HepG2 (cell line): ENCODE data around the gene VPS13C. TPM values are rescaled to one million over a fixed set of nuclear protein-coding genes. Genes with fewer than 3 reads are reported as not detected.

ENCODE experiments used
- ATAC-seq: fragments of 200-7000 bp; cut with Tn5 transposase; 3 replicates; pipeline ENCODE4 v1.9.1; 2020; ENCODE audit warnings: mild to moderate bottlenecking, moderate library complexity
- BruUV-seq: library from RNA; stranded (reverse); fragments of 400-500 nt; replicated peaks from 2 replicates; lab custom pipeline; 2021; lab: Mats Ljungman, UMichigan
- CTCF ChIA-PET: fragments of 300-600 bp; formaldehyde crosslinking; extraction: SDS; loops from one replicate; lab custom pipeline; 2021; ENCODE audit warnings: low total read pairs, inconsistent platforms, low intra/inter-chr PET ratio; lab: Yijun Ruan, JAX
- POLR2A ChIA-PET: fragments of 350-600 bp; sonication (Branson Sonifier 250); formaldehyde crosslinking; loops from one replicate; lab custom pipeline; 2020; ENCODE audit warnings: antibody characterized with exemption, inconsistent platforms; lab: Yijun Ruan, JAX
- DNase-seq: peaks from one replicate; pipeline ENCODE4 v3.0.0-alpha.2; 2015; ENCODE audit warnings: low spot score
- FAIRE-seq: peaks from 3 replicates; lab custom pipeline; 2011; peaks lifted over from hg19 to GRCh38; lab: Jason Lieb, UNC
- H2AFZ ChIP-seq: one replicate; pipeline ENCODE4 v1.6.1; 2011; ENCODE audit warnings: low read length, inconsistent platforms
- H3K27ac ChIP-seq: fragments of 300-600 bp; 3 replicates; pipeline ENCODE4 v1.8.0; 2011; ENCODE audit warnings: mixed run types, mild to moderate bottlenecking, mixed read lengths, low read length, inconsistent platforms; ENCODE audit not compliant: insufficient read depth; ENCODE audit errors: extremely low read length
- H3K27me3 ChIP-seq, 2 experiments: fragments of 200-600 bp in 1 of 2; 2 replicates in 1 of 2; 3 replicates in 1 of 2; pipeline versions ENCODE4 v1.6.0 to v1.8.0; 2011; ENCODE audit warnings: low read length in 2 of 2, mild to moderate bottlenecking in 2 of 2, moderate library complexity in 2 of 2, inconsistent platforms in 1 of 2; ENCODE audit not compliant: insufficient read depth in 2 of 2, control insufficient read depth in 1 of 2
- H3K36me3 ChIP-seq, 2 experiments: fragments of 200-600 bp in 1 of 2; replicated peaks in 1 of 2; 2 replicates in 1 of 2; 3 replicates in 1 of 2; pipeline versions ENCODE4 v1.5.1 to v1.8.0; 2011; ENCODE audit warnings: low read length in 2 of 2, inconsistent platforms in 1 of 2; ENCODE audit not compliant: insufficient read depth in 2 of 2, control insufficient read depth in 1 of 2
- H3K4me1 ChIP-seq: 2 replicates; pipeline ENCODE4 v1.5.1; 2012; ENCODE audit warnings: low read length, inconsistent platforms; ENCODE audit not compliant: insufficient read depth
- H3K4me2 ChIP-seq: 2 replicates; pipeline ENCODE4 v1.6.0; 2011; ENCODE audit warnings: low read depth, low read length, inconsistent platforms
- H3K4me3 ChIP-seq, 3 experiments: fragments of 200-600 bp in 1 of 3; sonication (generic), shearing (Covaris generic) in 1 of 3; replicated peaks in 1 of 3; 2 replicates each; pipeline ENCODE4 v1.5.1; 2011 to 2016; ENCODE audit warnings: low read length in 3 of 3, inconsistent platforms in 2 of 3, low read depth in 2 of 3, mild to moderate bottlenecking in 2 of 3, control low read depth in 1 of 3, mixed read lengths in 1 of 3; ENCODE audit not compliant: insufficient read depth in 1 of 3
- H3K79me2 ChIP-seq: one replicate; pipeline ENCODE4 v1.6.1; 2011; ENCODE audit warnings: low read length, inconsistent platforms; ENCODE audit not compliant: insufficient read depth
- H3K9ac ChIP-seq: 2 replicates; pipeline ENCODE4 v1.6.0; 2011; ENCODE audit warnings: mild to moderate bottlenecking, low read depth, low read length, inconsistent platforms; ENCODE audit not compliant: insufficient read depth
- H3K9me3 ChIP-seq: 2 replicates; pipeline ENCODE4 v1.5.1; 2012; ENCODE audit warnings: mild to moderate bottlenecking, low read length
- H4K20me1 ChIP-seq: 2 replicates; pipeline ENCODE4 v1.6.0; 2011; ENCODE audit warnings: inconsistent platforms, mild to moderate bottlenecking, low read length, moderate library complexity; ENCODE audit not compliant: insufficient read depth
- ASH2L ChIP-seq: fragments of 300-600, 200-600 bp; sonication (generic); IDR thresholded peaks from 2 replicates; pipeline ENCODE4 v1.7.0; 2017; ENCODE audit warnings: low read depth, mild to moderate bottlenecking, moderate library complexity, mixed read lengths, low read length; ENCODE audit not compliant: insufficient read length
- BRCA1 ChIP-seq: sonication (generic); formaldehyde crosslinking; IDR thresholded peaks from 2 replicates; pipeline ENCODE4 v1.4.0; 2020; ENCODE audit warnings: missing genetic modification reagents
- ELF1 ChIP-seq: sonication (generic); formaldehyde crosslinking; IDR thresholded peaks from 2 replicates; pipeline ENCODE4 v1.4.0; 2020; ENCODE audit warnings: missing genetic modification reagents
- MXI1 ChIP-seq: IDR thresholded peaks from 3 replicates; pipeline ENCODE4 v1.6.1; 2012; ENCODE audit warnings: low read depth, low read length, inconsistent platforms, borderline replicate concordance
- RBM22 ChIP-seq: fragments of 200-400 bp; formaldehyde crosslinking; optimal IDR thresholded peaks from 2 replicates; pipeline ENCODE3; 2017; ENCODE audit warnings: mild to moderate bottlenecking, low read length, moderate library complexity
- REXO4 ChIP-seq: sonication (generic); formaldehyde crosslinking; IDR thresholded peaks from 2 replicates; pipeline ENCODE4 v1.8.0; 2022; ENCODE audit warnings: missing genetic modification reagents, mild to moderate bottlenecking, borderline replicate concordance
- STAG1 ChIP-seq: sonication (generic); formaldehyde crosslinking; IDR thresholded peaks from 2 replicates; pipeline ENCODE4 v1.4.0; 2020; ENCODE audit warnings: missing genetic modification reagents
- THAP8 ChIP-seq: sonication (generic); formaldehyde crosslinking; IDR thresholded peaks from 2 replicates; pipeline ENCODE4 v1.5.1; 2020; ENCODE audit warnings: missing genetic modification reagents, mild to moderate bottlenecking, borderline replicate concordance
- THRA ChIP-seq: sonication (generic); formaldehyde crosslinking; IDR thresholded peaks from 2 replicates; pipeline ENCODE4 v1.4.0; 2020; ENCODE audit warnings: missing genetic modification reagents, borderline replicate concordance
- ZNF20 ChIP-seq: sonication (generic); formaldehyde crosslinking; IDR thresholded peaks from 2 replicates; pipeline ENCODE4 v1.4.0; 2020; ENCODE audit warnings: mild to moderate bottlenecking, moderate library complexity, missing genetic modification reagents
- ZNF639 ChIP-seq: conservative IDR thresholded peaks from 2 replicates; pipeline ENCODE4 v1.6.1; 2018; ENCODE audit warnings: missing genetic modification reagents
- WGBS: methylation state at CpG from one replicate; pipeline ENCODE4 v1.1.6; 2017; ENCODE audit warnings: low lambda C conversion rate; 5-methylcytosine and 5-hydroxymethylcytosine counted together
- in situ Hi-C: cut with HindIII; loops from 2 replicates; pipeline ENCODE4 v1.10.0; 2017; ENCODE audit warnings: low pct_unique_long_range_greater_than_20kb; ENCODE audit not compliant: extremely low pct_ligation_motif_present
- intact Hi-C: fragments of 100-400 bp; cut with micrococcal nuclease; formaldehyde crosslinking; loops from one replicate; pipeline ENCODE4 v1.10.0; 2022; ENCODE audit not compliant: unreplicated experiment
- polyA plus RNA-seq, 8 experiments: library from polyadenylated mRNA; depleted of rRNA in 3 of 8; stranded (reverse) in 7 of 8; unstranded in 1 of 8; fragments of >200 nt; fragmentation: Illumina TruSeq in 4 of 8; extraction: Trizol in 4 of 8; gene quantifications; 2 replicates each; pipeline versions ENCODE4 v1.2.1 to v1.2.3, GENCODE V29; 2011 to 2016; ENCODE audit warnings: low read depth in 4 of 8, missing spikeins in 1 of 8, mixed read lengths in 1 of 8; ENCODE audit not compliant: insufficient read depth in 1 of 8
- total RNA-seq, 5 experiments: library from RNA; depleted of rRNA; stranded (reverse); fragments of >200 nt; fragmentation: Illumina TruSeq; extraction: Trizol; gene quantifications; 2 replicates each; pipeline ENCODE4 v1.2.3, GENCODE V29; 2016; ENCODE audit warnings: low read depth in 1 of 5

The VPS13C gene
- total and polyA plus RNA-seq, 2 of the 13 experiments (the other 11 are each of a cell fraction or from before 2014, with no cell fraction given): 10.9 to 26.8 TPM

- 23% methylated on average over 9 of the region's 9 CpGs for WGBS
- BruUV-seq: no TSS peak
- no peaks in the 10 kb centered on the region for H3K4me1 ChIP-seq
- no peaks in the 10 kb centered on the region for H3K9me3 ChIP-seq
- no peaks in the 10 kb centered on the region for H4K20me1 ChIP-seq
- H3K9ac ChIP-seq: no peak overlapping the region
- TF ChIP-seq STAG1 (CRISPR knock-in tag): peak; percentile 19; the same call in 1 of the 2 replicates
- TF ChIP-seq ASH2L: no peak
- H2AFZ ChIP-seq: no peak overlapping the region
- no peak overlapping the region for H3K27ac ChIP-seq
- DNase-seq: no peak
- ChIA-PET CTCF (no interaction called here), POLR2A (no interaction called here)
- FAIRE-seq: no peak
- H3K79me2 ChIP-seq: no peaks in the 10 kb centered on the region
- intact Hi-C loops (no loop called here), in situ Hi-C loops (no loop called here)
- H3K27me3 ChIP-seq: no peaks in the 10 kb centered on the region; a peak in 1 of 5 replicates
- no peaks in the 10 kb centered on the region for H3K36me3 ChIP-seq
- no peak overlapping the region for H3K4me2 ChIP-seq
- no peak for ATAC-seq
- H3K4me3 ChIP-seq: no peak overlapping the region
Measured at GRCh38 chr15:62083194-62084154, 23.2 kb upstream of the VPS13C start.

GRCh38 chr15:62079594-62079993, 19.3 kb upstream of the VPS13C start:
- H3K36me3 ChIP-seq: no peaks in the 10 kb centered on the region
- ATAC-seq (no peak), DNase-seq (no peak), FAIRE-seq (no peak)
- intact Hi-C loops: no loop called here
- no peaks in the 10 kb centered on the region for H4K20me1 ChIP-seq
- in situ Hi-C loops: no loop called here
- ChIA-PET CTCF (no interaction called here), POLR2A (no interaction called here)
- H3K4me2 ChIP-seq: no peak overlapping the region
- H3K4me3 ChIP-seq: no peak overlapping the region
- peaks cover 0 to 7% of the 10 kb centered on the region in 2 experiments; a peak in 1 of 5 replicates for H3K27me3 ChIP-seq
- TF ChIP-seq RBM22: no peak
- TF ChIP-seq THAP8 (CRISPR knock-in tag): no peak
- no peak for TF ChIP-seq THRA
- no peak for TF ChIP-seq MXI1
- TF ChIP-seq ZNF20 (CRISPR knock-in tag): no peak
- no peak for TF ChIP-seq ELF1
- TF ChIP-seq REXO4: no peak
- TF ChIP-seq BRCA1 (CRISPR knock-in tag): no peak
- TF ChIP-seq ZNF639 (CRISPR knock-in tag): no peak
- H3K9ac ChIP-seq: no peak overlapping the region
- no peak overlapping the region for H3K27ac ChIP-seq
- no peaks in the 10 kb centered on the region for H3K79me2 ChIP-seq
- BruUV-seq: no TSS peak
- H2AFZ ChIP-seq: no peak overlapping the region
- no peaks in the 10 kb centered on the region for H3K4me1 ChIP-seq
- H3K9me3 ChIP-seq: no peaks in the 10 kb centered on the region
- 24% methylated on average over 4 of the region's 4 CpGs for WGBS
